ENCODE measurements around the gene SLC39A11. TPM values are rescaled to one million over a fixed set of nuclear protein-coding genes. Genes with fewer than 3 reads are reported as not detected.
A peak's percentile ranks its signal among the peaks of the same experiment; 100 is the strongest.

Gene SLC39A11
- total and polyA plus RNA-seq, 2 of the 13 experiments (the other 11 are each of a cell fraction or from before 2014, with no cell fraction given): 17.2 to 31.5 TPM

DNA sequence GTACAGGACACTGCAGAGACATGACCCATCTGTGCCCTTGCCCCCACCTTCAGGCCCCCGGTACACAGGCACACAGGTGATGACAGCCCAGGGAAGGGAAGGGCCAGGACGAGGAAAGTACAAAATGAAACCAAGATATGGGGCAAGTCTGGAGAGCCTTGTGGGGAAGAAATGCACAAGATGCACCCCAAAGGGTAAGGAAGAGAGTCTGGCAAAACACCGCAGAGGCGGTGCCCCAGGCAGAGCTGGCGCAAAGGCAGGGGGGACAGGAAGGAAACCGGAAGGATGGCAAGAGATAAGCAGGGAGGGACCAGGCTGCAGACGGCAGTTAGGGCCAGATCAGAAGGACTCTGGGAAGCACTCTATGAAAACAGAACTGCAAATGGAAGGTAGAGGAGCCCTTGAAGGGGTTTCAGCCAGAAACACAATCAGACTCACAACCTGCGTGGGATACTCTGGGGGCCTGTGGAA, 81.4 kb downstream of the SLC39A11 start:
- H2AFZ ChIP-seq (ENCODE audit: low read length): no peak overlapping the region
- H3K4me2 ChIP-seq (ENCODE audit: low read depth, low read length): peak overlapping the region; percentile 77
- TF ChIP-seq ZNF572 (CRISPR knock-in tag; IDR thresholded peaks at IDR 0.05) (peak; percentile 72; the same call in 1 of the 2 replicates), ZNF121 (CRISPR knock-in tag; IDR thresholded peaks at IDR 0.05) (no peak), ZNF687 (CRISPR knock-in tag; IDR thresholded peaks at IDR 0.05) (peak; percentile 63), ZBTB38 (CRISPR knock-in tag; IDR thresholded peaks at IDR 0.05) (peak; percentile 60; the same call in 1 of the 2 replicates), TFAP4 (IDR thresholded peaks at IDR 0.05; ENCODE audit: borderline replicate concordance, low read depth) (peak; percentile 16; the same call in 1 of the 2 replicates), ETV5 (CRISPR knock-in tag; IDR thresholded peaks at IDR 0.05; ENCODE audit: borderline replicate concordance) (peak; percentile 76), MTF2 (CRISPR knock-in tag; IDR thresholded peaks at IDR 0.05; ENCODE audit: borderline replicate concordance) (no peak), ZBTB33 (CRISPR knock-in tag; IDR thresholded peaks at IDR 0.05) (0 out of 2 replicates have a peak, but pooled peaks have one; percentile 38), KDM2A (CRISPR knock-in tag; IDR thresholded peaks at IDR 0.05; ENCODE audit: borderline replicate concordance, low read depth) (0 out of 2 replicates have a peak, but pooled peaks have one; percentile 38), ZNF501 (CRISPR knock-in tag; IDR thresholded peaks at IDR 0.05) (0 out of 2 replicates have a peak, but pooled peaks have one; percentile 43), RARA (CRISPR knock-in tag; IDR thresholded peaks at IDR 0.05) (no peak), RXRB (CRISPR knock-in tag; IDR thresholded peaks at IDR 0.05; ENCODE audit: borderline replicate concordance) (0 out of 2 replicates have a peak, but pooled peaks have one; percentile 3)
- TF ChIP-seq, protein P1, sequence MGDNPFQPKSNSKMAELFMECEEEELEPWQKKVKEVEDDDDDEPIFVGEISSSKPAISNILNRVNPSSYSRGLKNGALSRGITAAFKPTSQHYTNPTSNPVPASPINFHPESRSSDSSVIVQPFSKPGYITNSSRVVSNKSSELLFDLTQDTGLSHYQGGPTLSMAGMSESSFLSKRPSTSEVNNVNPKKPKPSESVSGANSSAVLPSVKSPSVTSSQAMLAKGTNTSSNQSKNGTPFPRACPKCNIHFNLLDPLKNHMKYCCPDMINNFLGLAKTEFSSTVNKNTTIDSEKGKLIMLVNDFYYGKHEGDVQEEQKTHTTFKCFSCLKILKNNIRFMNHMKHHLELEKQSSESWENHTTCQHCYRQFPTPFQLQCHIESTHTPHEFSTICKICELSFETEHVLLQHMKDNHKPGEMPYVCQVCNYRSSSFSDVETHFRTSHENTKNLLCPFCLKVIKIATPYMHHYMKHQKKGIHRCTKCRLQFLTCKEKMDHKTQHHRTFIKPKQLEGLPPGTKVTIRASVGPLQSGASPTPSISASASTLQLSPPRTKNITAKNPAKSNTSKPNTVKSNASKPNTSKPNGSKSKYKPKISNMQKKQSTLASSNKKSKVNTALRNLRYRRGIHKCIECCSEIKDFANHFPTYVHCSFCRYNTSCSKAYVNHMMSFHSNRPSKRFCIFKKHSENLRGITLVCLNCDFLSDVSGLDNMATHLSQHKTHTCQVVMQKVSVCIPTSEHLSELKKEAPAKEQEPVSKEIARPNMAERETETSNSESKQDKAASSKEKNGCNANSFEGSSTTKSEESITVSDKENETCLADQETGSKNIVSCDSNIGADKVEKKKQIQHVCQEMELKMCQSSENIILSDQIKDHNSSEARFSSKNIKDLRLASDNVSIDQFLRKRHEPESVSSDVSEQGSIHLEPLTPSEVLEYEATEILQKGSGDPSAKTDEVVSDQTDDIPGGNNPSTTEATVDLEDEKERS (CRISPR knock-in tag; IDR thresholded peaks at IDR 0.05): no peak

More for the DNA sequence above, 81.4 kb downstream of the SLC39A11 start:
- peak overlapping the region; percentile 14; the same call in 1 of the 2 replicates for H3K9ac ChIP-seq (ENCODE audit: insufficient read depth, low read depth, low read length)
- POLR2A ChIA-PET: no interaction called here
- no TSS peak for BruUV-seq (replicated peaks)
- CTCF ChIA-PET (ENCODE audit: low intra/inter-chr PET ratio, low total read pairs): no interaction called here
- no peaks in the 10 kb centered on the region for H3K36me3 ChIP-seq (replicated peaks in 1 of 2; ENCODE audit: control insufficient read depth in 1 of 2, insufficient read depth in 2 of 2, low read length in 2 of 2)
- peak overlapping the region; percentile 18 to 55 (median 32) for H3K4me3 ChIP-seq (replicated peaks in 1 of 3; ENCODE audit: insufficient read depth in 1 of 3, low read depth in 2 of 3, low read length in 3 of 3)
- 52% methylated on average over 8 of the region's 8 CpGs for WGBS (ENCODE audit: low lambda C conversion rate)
- H3K79me2 ChIP-seq (ENCODE audit: insufficient read depth, low read length): no peaks in the 10 kb centered on the region
- ATAC-seq: peak; percentile 70
- no peaks in the 10 kb centered on the region for H3K9me3 ChIP-seq (ENCODE audit: low read length)
- H3K27ac ChIP-seq (ENCODE audit: extremely low read length, insufficient read depth, low read length): no peak overlapping the region
- H3K4me1 ChIP-seq (ENCODE audit: insufficient read depth, low read length): peaks cover 19% of the 10 kb centered on the region
- no peaks in the 10 kb centered on the region for H3K27me3 ChIP-seq (ENCODE audit: control insufficient read depth in 1 of 2, insufficient read depth in 2 of 2, low read length in 2 of 2)
- no peak for DNase-seq (ENCODE audit: low spot score)
- intact Hi-C loops (cut with micrococcal nuclease; ENCODE audit: unreplicated experiment) (loop anchor here (10.0 kb wide), 1 partner anchor 144 kb away; no protein-coding TSS in a partner anchor), in situ Hi-C loops (cut with HindIII; ENCODE audit: extremely low pct_ligation_motif_present, low pct_unique_long_range_greater_than_20kb) (no loop called here)
- FAIRE-seq: no peak
- H4K20me1 ChIP-seq (ENCODE audit: insufficient read depth, low read length): no peaks in the 10 kb centered on the region

All from HepG2 (cell line).